ENCODE results near the gene ADRB2. TPM values are rescaled to one million over a fixed set of nuclear protein-coding genes. Genes with fewer than 3 reads are reported as not detected.

ADRB2 gene
- total RNA-seq, 1 experiment from 2014 or later = 0.25 TPM

- H3K4me1 ChIP-seq (ENCODE audit: control insufficient read depth in 1 of 2, insufficient read depth in 2 of 2, low read length in 2 of 2) = peaks cover 5 to 6% of the 10 kb centered on the region in 2 experiments; a peak in 2 of 4 replicates
- RAD21 ChIA-PET (ENCODE audit: low non-redundant PET in 1 of 2, low total read pairs in 2 of 2, uncharacterized antibody in 2 of 2, unreplicated experiment in 2 of 2) = interaction anchor here (0.6 to 1.2 kb wide), 3 partner anchors 79 to 305 kb away, joined by 3 to 4 read pairs (median 3); no protein-coding TSS in a partner anchor
- H3K79me2 ChIP-seq (ENCODE audit: insufficient read depth, low read length) = no peaks in the 10 kb centered on the region
- no peak overlapping the region for H3K27ac ChIP-seq (ENCODE audit: low read depth, low read length)
- no peaks in the 10 kb centered on the region for H3K36me3 ChIP-seq (ENCODE audit: control insufficient read depth in 1 of 2, insufficient read depth in 2 of 2, low read length in 2 of 2)
- no peaks in the 10 kb centered on the region for H3K9me2 ChIP-seq (ENCODE audit: insufficient read depth)
- peak; percentile 83 for ATAC-seq
- no TSS peak for BruUV-seq (replicated peaks)
- CTCF ChIA-PET = interaction anchor here (0.6 to 3.4 kb wide), 23 partner anchors 10 to 526 kb away, joined by 3 to 19 read pairs (median 4); no protein-coding TSS in a partner anchor
- DNase-seq (ENCODE audit: low read depth, low spot score) = peak; percentile 31
- TF ChIP-seq POLR2A (IDR thresholded peaks at IDR 0.05; ENCODE audit: borderline replicate concordance, extremely low read depth, insufficient read depth, insufficient read length) (no peak), TCF7L2 (IDR thresholded peaks at IDR 0.05; ENCODE audit: borderline replicate concordance, extremely low read depth, insufficient read depth, insufficient read length) (no peak), REST (IDR thresholded peaks at IDR 0.05; ENCODE audit: low read depth) (no peak), RAD21 (IDR thresholded peaks at IDR 0.05; ENCODE audit: low read depth) (peak; percentile 49), CEBPB (IDR thresholded peaks at IDR 0.05; ENCODE audit: low read depth) (no peak), POLR2AphosphoS5 (IDR thresholded peaks at IDR 0.05; ENCODE audit: low read depth, low read length) (no peak), ZFX (IDR thresholded peaks at IDR 0.05) (no peak), SP1 (IDR thresholded peaks at IDR 0.05; ENCODE audit: low read depth) (no peak), EZH2phosphoT487 (IDR thresholded peaks at IDR 0.05; ENCODE audit: borderline replicate concordance) (no peak), CTCF (IDR thresholded peaks at IDR 0.05 in 2 of 3, conservative IDR thresholded peaks at IDR 0.05 in 1 of 3; ENCODE audit: borderline replicate concordance in 1 of 3, insufficient read depth in 1 of 3, low read depth in 2 of 3, low read length in 2 of 3) (peak; percentile 60 to 78 (median 78); a peak in 5 of 6 replicates)
- H4K20me1 ChIP-seq (ENCODE audit: insufficient read depth) = no peaks in the 10 kb centered on the region
- no peak overlapping the region for H3K4me2 ChIP-seq (ENCODE audit: low read length)
- no peaks in the 10 kb centered on the region for H3K9me3 ChIP-seq (ENCODE audit: control insufficient read depth in 1 of 2, insufficient read depth in 1 of 2, low read depth in 1 of 2, low read length in 2 of 2)
- no peak overlapping the region for H3K4me3 ChIP-seq (replicated peaks in 1 of 2; ENCODE audit: low read depth in 1 of 2, low read length in 2 of 2)
- intact Hi-C loops (cut with micrococcal nuclease) = loop anchor here (2.0 to 10.0 kb wide), 3 partner anchors 136 to 214 kb away; no protein-coding TSS in a partner anchor
- POLR2A ChIA-PET = no interaction called here
- H3K9ac ChIP-seq (ENCODE audit: low read length) = no peak overlapping the region
- H3K27me3 ChIP-seq (ENCODE audit: insufficient read depth, low read length) = no peaks in the 10 kb centered on the region
- peak overlapping the region; percentile 56 for H2AFZ ChIP-seq (ENCODE audit: low read depth, low read length, poor library complexity, severe bottlenecking)
These were observed 5.7 kb upstream of the ADRB2 start for GRCh38 chr5:148820461-148821395.

Data from HCT116 (cell line).